Activated B cell treated with CpG ODN at 0.5 μM for 24 hours (primary cell): ENCODE measurements around the gene OBSL1. TPM values are rescaled to one million over a fixed set of nuclear protein-coding genes. Genes with fewer than 3 reads are reported as not detected.

Experiments used
- ATAC-seq: fragments of 200-7000 bp; cut with Tn5 transposase; one replicate; pipeline ENCODE4 v1.10.0; 2021; ENCODE audit warnings: low read depth, mild to moderate bottlenecking, moderate library complexity
- CTCF ChIA-PET: fragments of 350-600 bp; sonication (Branson Sonifier 250); formaldehyde crosslinking; loops from one replicate; lab custom pipeline; 2021; ENCODE audit warnings: antibody characterized with exemption; lab: Charles Lee
- POLR2A ChIA-PET: fragments of 350-600 bp; sonication (Branson Sonifier 250); formaldehyde crosslinking; loops from one replicate; lab custom pipeline; 2021; ENCODE audit warnings: antibody characterized with exemption; lab: Charles Lee
- DNase-seq: peaks from one replicate; pipeline ENCODE4 v3.0.0; 2022
- H3K27ac Mint-ChIP-seq: one replicate; pipeline ENCODE4 v1.8.0; 2020; ENCODE audit warnings: mixed read lengths
- H3K27me3 Mint-ChIP-seq: one replicate; pipeline ENCODE4 v1.8.0; 2021; ENCODE audit warnings: mixed read lengths
- H3K36me3 Mint-ChIP-seq: one replicate; pipeline ENCODE4 v1.8.0; 2021; ENCODE audit warnings: low read depth, mixed read lengths
- H3K4me1 Mint-ChIP-seq: one replicate; pipeline ENCODE4 v1.8.0; 2021; ENCODE audit warnings: mixed read lengths
- H3K4me3 Mint-ChIP-seq: one replicate; pipeline ENCODE4 v1.8.0; 2020; ENCODE audit warnings: mild to moderate bottlenecking, mixed read lengths
- H3K9me3 Mint-ChIP-seq: one replicate; pipeline ENCODE4 v1.8.0; 2020; ENCODE audit warnings: mixed read lengths
- intact Hi-C: fragments of 100-400 bp; cut with micrococcal nuclease; formaldehyde crosslinking; loops from one replicate; pipeline ENCODE4 v1.15.1; 2024
- total RNA-seq: library from RNA; stranded (reverse); gene quantifications from 2 replicates; pipeline ENCODE4 v1.2.3, GENCODE V29; 2022
- TF ChIP-seq, protein P1 (sequence below): fragments of 200-600 bp; IDR thresholded peaks from one replicate; pipeline ENCODE4 v1.8.0; 2022; ENCODE audit warnings: antibody characterized with exemption, mild to moderate bottlenecking

The OBSL1 gene
- total RNA-seq, 1 donor from 2014 or later: not detected

GRCh38 chr2:219513787-219514186 is 57.6 kb downstream of the OBSL1 start:
- TF ChIP-seq, protein P1, sequence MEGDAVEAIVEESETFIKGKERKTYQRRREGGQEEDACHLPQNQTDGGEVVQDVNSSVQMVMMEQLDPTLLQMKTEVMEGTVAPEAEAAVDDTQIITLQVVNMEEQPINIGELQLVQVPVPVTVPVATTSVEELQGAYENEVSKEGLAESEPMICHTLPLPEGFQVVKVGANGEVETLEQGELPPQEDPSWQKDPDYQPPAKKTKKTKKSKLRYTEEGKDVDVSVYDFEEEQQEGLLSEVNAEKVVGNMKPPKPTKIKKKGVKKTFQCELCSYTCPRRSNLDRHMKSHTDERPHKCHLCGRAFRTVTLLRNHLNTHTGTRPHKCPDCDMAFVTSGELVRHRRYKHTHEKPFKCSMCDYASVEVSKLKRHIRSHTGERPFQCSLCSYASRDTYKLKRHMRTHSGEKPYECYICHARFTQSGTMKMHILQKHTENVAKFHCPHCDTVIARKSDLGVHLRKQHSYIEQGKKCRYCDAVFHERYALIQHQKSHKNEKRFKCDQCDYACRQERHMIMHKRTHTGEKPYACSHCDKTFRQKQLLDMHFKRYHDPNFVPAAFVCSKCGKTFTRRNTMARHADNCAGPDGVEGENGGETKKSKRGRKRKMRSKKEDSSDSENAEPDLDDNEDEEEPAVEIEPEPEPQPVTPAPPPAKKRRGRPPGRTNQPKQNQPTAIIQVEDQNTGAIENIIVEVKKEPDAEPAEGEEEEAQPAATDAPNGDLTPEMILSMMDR: no peak
- ChIA-PET CTCF (interaction anchor here (2.0 kb wide), 1 partner anchor 16 kb away, joined by 5 read pairs; no protein-coding TSS in a partner anchor), POLR2A (interaction anchor here (0.6 kb wide), 1 partner anchor 92 kb away, joined by 3 read pairs; no protein-coding TSS in a partner anchor)
- no peaks in the 10 kb centered on the region for H3K36me3 Mint-ChIP-seq
- H3K4me1 Mint-ChIP-seq: peaks cover 22% of the 10 kb centered on the region
- DNase-seq (no peak), ATAC-seq (no peak)
- H3K27me3 Mint-ChIP-seq: peaks cover 78% of the 10 kb centered on the region
- intact Hi-C loops: no loop called here
- no peak overlapping the region for H3K4me3 Mint-ChIP-seq
- no peaks in the 10 kb centered on the region for H3K9me3 Mint-ChIP-seq
- H3K27ac Mint-ChIP-seq: no peak overlapping the region

- no peaks in the 10 kb centered on the region for H3K9me3 Mint-ChIP-seq
- DNase-seq (no peak), ATAC-seq (no peak)
- no peak overlapping the region for H3K27ac Mint-ChIP-seq
- ChIA-PET POLR2A (no interaction called here), CTCF (interaction anchor here (2.0 kb wide), 1 partner anchor 17 kb away, joined by 5 read pairs; no protein-coding TSS in a partner anchor)
- peaks cover 22% of the 10 kb centered on the region for H3K4me1 Mint-ChIP-seq
- H3K27me3 Mint-ChIP-seq: peaks cover 74% of the 10 kb centered on the region
- TF ChIP-seq, protein P1: no peak
- no peaks in the 10 kb centered on the region for H3K36me3 Mint-ChIP-seq
- no peak overlapping the region for H3K4me3 Mint-ChIP-seq
- intact Hi-C loops: no loop called here
Observed at GRCh38 chr2:219512524-219513216, 58.7 kb downstream of the OBSL1 start.

DNA sequence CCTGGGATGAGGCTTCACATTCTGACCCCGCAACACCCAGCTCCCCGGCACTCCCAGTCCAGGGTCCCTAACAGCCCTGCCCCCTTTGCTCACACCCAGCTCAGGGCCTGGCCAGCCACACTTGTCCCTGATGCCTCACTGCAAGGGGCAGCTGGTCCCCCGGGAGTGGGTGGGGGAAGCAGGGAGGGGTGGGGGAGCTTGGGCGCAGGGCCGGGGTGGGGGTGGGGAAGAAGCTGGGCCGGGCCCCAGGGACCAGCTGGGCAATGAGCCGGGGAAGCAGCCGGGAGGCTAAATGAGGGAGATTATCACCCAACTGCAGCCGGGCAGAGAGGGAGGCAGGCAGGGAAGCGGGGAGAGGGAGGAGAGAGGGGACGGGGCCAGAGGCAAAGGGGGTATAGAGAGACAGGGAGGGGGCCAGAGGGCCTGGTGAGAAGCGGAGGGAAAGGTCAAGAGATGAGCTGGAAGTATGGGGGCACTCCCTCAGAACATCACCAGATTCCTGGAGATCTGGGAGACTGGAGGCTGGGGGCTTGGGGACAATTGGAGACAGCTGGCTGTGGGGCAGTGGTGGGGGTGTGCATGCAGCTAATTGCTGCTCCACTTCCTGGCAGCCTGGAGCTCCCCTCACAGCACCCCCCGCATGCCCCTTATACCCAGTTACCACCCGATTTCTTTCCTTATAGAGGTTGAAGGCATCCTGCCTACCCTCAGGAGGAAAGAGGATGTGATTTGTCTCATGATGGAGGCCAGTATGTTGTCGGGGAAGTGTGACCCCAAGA is 59.6 kb downstream of the OBSL1 start:
- Mint-ChIP-seq H3K4me1 (peaks cover 22% of the 10 kb centered on the region), H3K4me3 (no peak overlapping the region), H3K27ac (no peak overlapping the region), H3K9me3 (no peaks in the 10 kb centered on the region), H3K27me3 (peaks cover 65% of the 10 kb centered on the region), H3K36me3 (peaks cover 4% of the 10 kb centered on the region)
- ChIA-PET CTCF (interaction anchor here (0.8 to 1.0 kb wide), 2 partner anchors 18 to 49 kb away, joined by 3 to 5 read pairs; no protein-coding TSS in a partner anchor), POLR2A (interaction anchor here (0.6 kb wide), 1 partner anchor 31 kb away, joined by 6 read pairs; no protein-coding TSS in a partner anchor)
- intact Hi-C loops: no loop called here
- no peak for ATAC-seq
- DNase-seq: no peak
- TF ChIP-seq, protein P1: no peak

- peaks cover 22% of the 10 kb centered on the region for H3K4me1 Mint-ChIP-seq
- H3K9me3 Mint-ChIP-seq: no peaks in the 10 kb centered on the region
- peak overlapping the region; percentile 38 for H3K4me3 Mint-ChIP-seq
- ChIA-PET CTCF (interaction anchor here (1.1 to 3.4 kb wide), 5 partner anchors 12 to 179 kb away, joined by 3 to 16 read pairs (median 5); partner anchors contain the start of genes CHPF, GMPPA and TMEM198), POLR2A (no interaction called here)
- peaks cover 13% of the 10 kb centered on the region for H3K36me3 Mint-ChIP-seq
- DNase-seq: no peak
- intact Hi-C loops: loop anchor here (1.0 kb wide), 1 partner anchor 12 kb away; the partner anchor contains the start of gene GMPPA
- ATAC-seq: no peak
- H3K27me3 Mint-ChIP-seq: peaks cover 56% of the 10 kb centered on the region
- TF ChIP-seq, protein P1: no peak
- H3K27ac Mint-ChIP-seq: no peak overlapping the region
Observed at GRCh38 chr2:219510512-219511135, 60.7 kb downstream of the OBSL1 start.
